ENCODE data around the gene OLFML2A.

The OLFML2A gene

DNA sequence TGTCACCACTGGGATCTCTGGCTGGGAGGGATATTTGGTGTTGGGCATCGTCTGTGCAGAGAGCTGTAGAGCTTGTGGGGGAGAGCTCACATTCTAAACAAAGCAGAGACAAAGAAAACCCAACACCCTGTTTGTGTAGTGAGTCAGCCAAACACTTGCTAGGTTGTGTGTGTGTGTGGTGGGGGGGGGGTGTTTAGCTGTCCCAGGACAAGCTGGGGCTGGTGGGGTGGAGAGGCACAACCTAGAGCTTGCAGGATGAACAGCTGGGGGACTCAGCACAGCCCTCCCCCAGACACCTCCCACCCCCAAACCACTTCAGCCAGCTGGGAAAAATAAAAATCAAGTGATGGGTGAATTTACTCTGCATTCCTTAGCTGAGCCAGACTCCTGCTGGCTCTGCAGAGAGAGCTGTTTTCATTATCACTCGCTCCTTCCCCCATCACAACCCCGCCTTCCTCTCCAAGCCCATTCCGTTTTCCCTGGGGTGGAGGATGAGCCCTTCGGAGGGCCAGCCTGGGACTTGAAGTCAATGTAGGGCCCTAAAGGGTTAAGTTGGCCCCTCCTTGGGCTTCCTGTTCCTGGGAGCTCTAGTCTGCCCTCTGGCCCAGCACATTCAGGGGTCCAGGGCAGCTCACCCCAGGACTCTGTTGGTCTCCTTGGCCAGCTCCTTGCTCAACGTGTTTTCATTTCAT, 2.6 kb downstream of the OLFML2A start:
- no peak for DNase-seq

DNA sequence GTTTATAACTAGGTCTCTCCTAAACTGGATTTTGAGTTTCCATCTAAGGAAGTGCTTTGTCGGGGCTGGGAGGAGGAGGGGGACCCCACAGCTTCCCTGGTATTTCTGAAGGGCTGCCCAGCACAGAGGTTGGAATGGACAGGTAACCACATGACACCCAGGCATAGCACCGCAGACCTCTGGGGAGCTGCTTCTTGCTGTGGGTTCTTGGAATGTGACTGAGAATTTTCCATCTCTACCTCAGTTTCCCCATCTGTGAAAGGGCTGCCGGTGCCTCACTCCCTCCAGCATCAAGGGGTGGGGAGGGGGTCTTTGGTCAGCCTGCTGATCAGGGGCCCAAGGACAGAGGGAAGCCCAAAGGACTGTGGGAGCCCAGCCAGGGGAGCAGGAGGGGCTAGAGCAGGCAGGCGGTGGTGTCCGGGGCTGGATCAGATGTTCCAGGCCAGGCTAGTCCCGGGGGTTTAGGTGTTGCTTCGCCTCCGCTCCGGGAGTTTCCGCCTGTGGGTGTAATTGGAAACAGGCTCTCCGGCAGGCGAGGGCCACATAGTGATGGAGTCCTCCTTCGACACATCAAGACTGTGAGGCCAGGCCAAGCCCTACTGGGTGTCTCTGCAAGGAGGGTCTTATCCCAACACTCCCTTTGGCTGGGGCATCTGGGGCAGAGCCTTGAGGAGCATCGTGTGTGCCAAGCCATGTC, 3.3 kb downstream of the OLFML2A start:
- no peak for DNase-seq

DNA sequence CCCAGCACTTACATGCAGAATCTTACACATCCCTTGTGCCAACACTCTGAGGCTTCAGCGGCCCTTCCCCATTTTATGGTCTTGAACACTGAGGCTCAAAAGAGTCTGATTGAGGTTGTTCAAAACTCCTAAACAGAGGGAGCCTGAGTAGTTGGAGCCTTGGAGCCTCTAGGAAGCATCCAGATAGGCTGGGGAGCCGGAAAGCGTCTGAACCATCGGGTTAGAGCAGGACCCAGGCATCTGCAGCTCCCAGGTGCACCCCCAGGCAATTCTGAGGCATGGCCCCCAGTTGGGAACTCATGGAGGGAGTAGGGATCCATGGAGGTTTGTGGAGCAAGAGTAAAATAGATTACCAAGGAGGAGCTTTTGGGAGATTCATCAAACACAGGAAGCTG, 3.8 kb downstream of the OLFML2A start:
- no peak for DNase-seq

DNA sequence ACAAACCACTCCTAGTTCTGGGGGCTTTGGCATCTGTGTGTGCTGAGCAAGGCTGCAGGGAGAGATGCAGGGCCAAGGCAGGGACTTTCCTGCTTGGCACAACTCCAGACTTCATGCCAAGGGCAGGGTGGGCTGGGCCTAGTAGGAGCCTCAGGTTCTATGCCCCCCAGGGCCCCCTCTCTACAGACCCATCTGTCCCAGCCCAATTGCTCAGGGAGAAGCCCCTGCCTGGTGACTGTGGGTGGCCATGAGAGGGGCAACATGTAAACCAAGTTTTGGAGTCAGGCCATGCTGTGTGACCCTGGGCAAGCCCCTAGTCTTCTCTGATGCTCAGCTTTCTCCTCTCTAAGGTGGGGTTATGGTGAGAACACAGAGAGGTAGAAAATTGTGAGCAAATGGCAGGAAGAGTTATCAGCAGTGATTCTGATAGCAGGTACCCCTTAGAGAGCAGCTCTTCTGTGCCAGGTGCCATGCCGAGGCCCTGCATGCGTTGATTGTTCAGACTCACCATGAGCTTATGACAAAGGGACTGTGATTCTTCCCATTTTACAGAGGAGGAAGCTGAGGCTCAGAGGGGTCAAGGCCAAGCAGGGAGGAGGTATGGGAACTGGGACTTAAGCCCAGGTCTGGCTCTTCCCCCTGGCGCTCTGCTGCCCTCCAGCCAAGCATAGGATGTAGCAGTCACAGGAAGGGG, 5.2 kb downstream of the OLFML2A start:
- DNase-seq: no peak

DNA sequence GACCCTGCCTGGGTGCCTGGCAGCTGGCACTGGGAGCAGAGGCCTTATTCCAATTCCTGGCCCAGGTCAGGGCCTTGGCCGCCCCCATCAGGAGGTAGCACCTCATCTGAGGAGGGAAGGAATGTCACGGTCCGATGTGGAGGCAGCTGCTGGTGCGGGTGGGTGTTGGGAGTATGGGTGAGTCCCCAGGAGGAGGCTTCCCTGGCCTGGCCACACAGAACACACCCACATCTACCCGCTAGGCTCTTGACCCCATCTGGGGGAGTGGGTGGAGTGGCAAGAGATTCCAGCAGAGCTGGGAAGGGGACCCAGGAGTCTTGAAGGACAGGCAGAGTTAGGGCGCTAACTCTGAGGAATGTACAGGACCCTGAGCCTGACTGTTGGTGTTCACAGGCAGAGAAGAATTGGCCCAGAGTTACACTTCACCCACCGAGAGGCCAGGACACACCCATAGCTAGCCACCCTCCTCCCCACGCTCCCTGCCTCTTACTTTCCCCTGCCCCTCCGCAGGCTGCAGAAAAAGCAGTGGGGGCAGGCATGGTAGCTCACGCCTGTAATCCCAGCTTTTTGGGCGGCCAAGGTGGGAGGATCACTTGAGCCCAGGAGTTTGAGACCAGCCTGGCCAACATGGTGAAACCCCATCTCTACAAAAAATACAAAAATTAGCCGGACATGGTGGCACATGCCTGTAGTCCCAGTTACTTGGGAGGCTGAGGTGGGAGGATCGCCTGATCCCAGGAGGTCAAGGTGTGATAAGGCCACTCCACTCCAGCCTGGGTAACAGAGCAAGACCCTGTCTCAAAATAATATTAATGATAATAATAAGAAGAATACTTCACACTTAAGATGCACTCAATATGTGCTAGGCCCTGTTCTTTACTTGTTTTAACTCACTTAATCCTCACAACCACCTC, 6.0 kb downstream of the OLFML2A start:
- no peak for DNase-seq

DNA sequence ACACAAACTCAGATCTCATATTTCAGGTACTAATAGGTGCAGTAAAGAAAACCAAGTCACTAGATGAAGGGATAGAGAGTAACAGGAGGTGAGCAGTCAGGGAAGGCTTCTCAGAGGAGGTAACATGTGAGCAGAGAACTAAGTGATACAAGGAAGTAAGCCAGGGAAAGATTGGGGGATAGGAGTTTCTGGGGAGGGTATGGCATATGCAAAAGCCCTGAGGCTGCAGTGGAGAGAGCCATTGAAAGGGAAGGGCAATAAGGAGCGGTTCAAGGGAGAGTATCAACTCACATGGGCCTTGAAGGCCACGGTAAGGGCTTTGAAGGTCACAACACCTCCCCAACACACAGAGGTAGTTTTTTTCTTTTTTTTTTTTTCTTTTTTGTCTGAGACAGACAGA, 6.9 kb downstream of the OLFML2A start:
- no peak for DNase-seq

DNA sequence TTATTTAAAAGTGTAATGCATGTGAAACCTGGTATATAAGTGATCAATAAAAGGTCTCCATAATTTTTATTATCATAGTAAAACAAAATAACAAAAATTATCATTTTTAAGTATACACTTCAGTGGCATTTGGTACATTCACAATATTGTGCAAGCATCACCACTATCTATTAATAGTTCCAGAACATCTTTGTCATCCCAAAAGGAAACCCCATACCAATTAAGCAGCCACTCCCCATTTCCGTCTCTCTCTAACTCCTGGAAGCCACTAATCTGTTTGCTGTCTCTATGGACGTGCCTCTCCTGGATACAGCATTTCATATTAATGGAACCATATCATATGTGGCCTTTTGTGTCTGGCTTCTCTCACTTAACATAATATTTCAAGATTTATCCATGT, 7.6 kb downstream of the OLFML2A start:
- no peak for DNase-seq

DNA sequence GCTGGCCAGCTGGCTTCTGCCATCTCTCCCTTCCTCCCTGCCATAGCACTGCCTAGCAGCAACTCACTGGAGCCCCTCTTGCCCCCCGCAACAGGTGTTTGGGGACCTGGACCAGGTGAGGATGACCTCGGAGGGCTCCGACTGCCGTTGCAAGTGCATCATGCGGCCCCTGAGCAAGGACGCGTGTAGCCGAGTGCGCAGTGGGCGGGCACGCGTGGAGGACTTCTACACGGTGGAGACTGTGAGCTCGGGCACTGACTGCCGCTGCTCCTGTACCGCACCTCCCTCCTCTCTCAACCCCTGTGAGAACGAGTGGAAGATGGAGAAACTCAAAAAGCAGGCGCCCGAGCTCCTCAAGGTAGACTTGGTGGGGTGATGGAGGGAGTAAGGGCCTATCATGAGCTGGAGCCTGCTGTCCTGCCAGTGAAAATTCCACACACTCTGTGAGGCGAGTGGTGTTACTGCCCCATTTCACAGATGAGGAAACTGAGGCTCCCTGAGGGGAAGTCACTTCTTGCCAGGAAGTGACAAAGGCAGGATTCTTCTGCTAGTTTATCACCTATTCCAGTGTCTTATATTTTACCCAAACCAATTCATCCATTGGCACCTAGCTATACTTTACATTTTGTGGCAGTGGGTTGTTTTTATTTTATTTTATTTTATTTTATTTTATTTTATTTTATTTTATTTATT, 10.1 kb downstream of the OLFML2A start:
- DNase-seq: no peak

DNA sequence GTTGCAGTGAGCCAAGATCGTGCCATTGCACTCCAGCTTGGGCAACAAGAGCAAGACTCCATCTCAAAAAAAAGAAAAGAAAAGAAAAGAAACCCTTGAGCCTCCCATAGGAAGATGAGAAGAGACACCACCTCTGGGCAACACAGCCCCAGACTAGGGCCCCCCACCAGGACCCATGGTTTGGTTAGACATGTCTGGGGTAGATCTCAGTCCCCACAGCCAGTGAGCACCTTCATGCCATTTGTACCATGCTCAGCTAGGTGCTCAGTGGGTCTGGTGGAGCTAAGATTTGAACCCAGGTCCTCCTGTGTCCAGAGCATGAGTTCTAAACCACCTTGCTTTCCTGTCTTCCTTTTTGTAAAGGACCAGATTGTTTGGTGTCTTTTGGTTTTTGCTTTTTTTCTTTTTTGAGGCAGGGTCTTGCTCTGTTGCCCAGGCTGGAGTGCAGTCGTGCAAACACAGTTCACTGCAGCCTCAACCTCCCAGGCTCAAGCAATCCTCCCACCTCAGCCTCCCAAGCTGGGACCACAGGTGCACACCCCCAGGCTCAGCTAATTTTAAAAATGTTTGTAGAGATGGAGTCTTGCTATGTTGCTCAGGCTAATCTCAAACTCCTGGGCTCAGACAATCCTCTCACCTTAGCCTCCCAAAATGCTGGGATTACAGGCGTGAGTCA, 11.7 kb downstream of the OLFML2A start:
- DNase-seq: no peak

DNA sequence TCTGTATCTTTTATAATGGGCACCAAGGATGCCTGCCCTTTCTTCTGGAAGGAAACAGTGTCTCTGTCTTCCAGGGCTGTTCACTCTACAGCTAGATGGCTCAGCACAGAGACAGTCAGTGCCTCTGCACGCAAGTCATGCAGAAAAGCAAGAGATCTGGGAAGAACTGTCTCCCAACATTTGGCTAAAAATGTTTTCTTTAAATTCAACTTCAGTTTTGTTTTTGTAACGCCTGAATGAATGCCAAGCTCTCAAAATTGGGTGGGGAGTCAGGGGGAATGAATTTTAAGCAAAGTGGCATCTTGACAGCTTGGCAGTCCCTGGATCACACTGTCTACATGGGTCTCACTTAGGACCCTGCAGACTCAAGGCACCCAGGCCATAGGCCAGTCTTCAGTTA, 12.6 kb downstream of the OLFML2A start:
- DNase-seq: no peak

DNA sequence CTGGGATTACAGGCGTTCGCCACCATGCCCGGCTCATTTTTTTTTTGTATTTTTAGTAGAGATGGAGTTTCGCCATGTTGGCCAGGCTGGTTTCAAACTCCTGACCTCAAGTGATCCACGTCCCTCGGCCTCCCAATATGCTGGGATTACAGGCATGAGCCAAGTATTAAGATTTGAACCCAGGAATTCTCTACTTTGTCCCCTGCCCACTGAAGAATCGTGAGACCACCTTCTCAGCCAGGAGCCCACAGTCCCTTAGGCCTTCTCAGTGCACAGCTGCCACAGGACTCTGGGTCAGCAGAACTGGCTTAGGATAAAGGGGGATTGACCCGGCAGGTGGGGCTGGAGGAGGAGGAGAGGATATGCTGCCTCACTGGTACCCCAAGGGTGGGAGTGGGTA, 13.4 kb downstream of the OLFML2A start:
- DNase-seq: no peak

DNA sequence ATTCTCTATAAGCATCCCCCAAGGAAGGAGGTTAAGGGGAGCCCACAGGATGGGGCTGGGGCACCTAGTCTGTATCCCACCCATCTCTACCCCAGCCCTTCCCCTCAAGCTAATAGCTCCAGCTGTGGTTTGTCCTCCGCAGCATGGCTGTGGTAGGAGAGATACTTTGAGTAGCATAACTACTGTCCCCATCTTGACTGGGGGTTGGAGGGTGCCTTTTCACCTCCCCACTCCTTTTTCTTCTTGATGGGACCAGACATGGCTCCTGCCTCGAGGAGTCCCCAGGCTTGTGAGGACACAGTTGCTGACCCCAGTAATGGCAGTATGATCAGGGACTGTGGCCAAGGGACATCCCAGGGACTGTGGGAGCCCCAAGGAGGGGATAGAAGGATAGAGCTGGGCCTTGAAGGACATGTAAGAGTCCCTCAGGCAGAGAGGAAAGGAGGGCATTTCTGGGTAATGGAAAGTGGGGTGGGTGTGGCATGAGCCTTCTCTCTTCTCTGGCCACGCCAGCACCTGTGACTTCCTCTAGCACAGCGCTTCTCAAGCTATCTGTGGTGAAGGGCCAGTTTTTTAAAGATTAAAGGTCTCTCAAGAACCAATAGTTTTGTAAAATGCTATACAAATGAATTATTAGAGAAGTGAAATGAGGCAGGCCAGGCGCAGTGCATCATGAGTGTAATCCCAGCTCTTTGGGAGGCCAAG, 14.0 kb downstream of the OLFML2A start:
- DNase-seq: no peak

DNA sequence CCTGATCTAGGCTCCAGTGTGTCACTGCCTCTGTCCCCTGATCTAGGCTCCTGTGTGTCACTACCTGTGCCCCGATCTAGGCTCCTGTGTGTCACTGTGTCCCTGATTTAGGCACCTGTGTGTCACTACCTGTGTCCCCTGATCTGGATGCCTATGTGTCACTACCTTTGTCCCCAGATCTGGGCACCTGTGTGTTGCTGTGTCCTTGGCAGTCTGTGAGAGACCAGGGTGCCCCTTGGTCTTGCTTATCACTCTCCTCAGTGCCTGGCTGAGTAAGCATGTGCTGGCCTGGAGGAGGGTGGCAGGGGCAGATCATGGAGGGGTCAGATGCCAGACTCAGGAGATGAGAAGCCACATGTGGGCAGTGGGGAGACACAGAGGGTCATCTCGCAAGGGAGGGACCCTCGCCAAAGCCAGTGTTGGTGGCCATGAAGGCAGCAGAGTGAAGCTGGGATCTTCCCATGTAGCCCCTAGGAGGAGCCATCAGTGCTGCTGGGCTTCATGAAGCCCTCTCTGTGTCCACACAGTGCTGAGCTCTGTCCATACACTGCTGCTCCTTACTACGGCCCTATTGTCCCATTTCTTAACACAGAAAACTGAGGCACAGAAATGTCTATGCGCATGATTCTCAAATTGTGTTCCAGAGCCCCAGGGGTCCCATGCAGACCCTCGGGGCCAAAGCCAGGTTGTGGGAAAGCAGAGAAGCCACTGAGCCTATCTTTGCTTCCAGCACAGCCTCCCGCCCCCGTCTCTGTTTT, 15.5 kb downstream of the OLFML2A start:
- DNase-seq: no peak

DNA sequence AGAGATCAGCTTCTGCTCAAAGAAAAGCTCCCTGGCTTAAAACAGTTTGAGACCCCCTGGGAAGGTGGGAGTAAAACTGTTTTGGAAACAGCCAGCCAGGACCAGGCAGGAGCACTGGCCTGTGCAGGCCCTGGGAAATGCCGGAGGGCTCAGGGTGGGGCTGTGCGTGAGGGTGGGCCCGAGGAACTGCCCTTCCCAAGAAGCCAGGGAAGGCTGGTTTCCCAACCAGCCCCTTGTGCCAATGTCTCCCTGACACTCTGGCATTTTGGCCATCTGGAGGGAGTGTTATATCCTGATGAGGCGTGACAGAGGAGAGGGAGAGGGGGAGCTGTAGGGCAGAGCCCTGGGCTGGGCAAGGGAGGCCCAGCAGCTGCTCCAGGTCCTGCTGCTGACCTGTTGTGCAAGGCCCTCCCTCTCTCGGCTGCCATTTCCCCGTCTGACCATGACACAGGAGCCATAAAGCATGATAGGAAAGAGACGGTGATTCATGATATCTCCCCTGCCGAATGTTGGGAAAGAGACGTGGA, 16.1 kb downstream of the OLFML2A start:
- DNase-seq: no peak

DNA sequence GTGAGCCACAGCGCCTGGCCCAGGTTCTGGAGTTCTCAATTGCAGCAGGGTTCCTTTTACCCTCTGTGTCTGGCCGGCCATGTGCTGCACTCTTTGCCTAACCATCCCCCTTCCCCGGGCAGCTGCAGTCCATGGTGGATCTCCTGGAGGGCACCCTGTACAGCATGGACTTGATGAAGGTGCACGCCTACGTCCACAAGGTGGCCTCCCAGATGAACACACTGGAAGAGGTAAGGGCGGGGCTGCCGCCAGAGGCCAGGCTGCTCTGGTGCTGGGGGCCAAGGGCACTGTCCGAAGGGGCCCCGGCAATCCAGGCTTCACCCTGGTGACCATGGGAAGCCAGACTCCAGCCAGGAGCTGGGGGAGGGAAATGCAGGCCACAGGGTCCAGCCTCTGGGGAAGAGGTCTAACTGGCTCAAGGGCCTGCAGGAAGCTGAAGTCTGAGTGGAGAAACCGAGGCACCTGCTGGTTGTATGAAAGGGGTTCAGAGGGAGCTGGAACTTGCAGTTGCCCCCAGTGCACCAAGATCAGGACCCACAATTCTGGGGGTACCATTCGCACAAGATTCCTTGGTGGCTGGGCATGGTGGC, 18.1 kb downstream of the OLFML2A start:
- peak; percentile 77 for DNase-seq

DNA sequence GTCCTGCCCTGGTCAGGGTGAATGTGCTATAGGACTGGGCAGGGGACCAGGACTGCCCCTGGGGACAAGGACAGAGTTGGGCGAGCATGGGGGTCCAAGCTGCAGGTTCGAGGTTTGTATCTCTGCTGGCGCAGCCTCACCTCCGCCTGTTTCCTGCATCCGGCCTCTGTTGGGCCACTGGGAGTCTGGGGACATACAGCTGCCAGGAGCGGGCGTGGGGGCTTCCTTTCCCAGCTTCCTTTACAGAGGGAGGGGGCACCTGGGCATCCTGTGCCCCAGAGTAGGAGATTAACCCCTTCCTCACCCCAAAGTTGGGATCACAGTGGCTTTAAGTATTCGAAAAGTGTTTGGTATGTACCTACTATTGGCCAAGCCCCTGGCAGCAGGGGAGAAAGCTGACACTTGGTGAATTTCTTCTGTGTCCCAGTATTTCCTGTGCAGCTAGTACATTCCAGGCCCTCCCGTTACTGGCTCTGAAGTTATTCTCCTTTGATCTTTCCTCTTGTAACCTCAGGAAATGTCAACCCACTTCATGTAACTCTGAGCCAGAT, 19.0 kb downstream of the OLFML2A start:
- DNase-seq: no peak

DNA sequence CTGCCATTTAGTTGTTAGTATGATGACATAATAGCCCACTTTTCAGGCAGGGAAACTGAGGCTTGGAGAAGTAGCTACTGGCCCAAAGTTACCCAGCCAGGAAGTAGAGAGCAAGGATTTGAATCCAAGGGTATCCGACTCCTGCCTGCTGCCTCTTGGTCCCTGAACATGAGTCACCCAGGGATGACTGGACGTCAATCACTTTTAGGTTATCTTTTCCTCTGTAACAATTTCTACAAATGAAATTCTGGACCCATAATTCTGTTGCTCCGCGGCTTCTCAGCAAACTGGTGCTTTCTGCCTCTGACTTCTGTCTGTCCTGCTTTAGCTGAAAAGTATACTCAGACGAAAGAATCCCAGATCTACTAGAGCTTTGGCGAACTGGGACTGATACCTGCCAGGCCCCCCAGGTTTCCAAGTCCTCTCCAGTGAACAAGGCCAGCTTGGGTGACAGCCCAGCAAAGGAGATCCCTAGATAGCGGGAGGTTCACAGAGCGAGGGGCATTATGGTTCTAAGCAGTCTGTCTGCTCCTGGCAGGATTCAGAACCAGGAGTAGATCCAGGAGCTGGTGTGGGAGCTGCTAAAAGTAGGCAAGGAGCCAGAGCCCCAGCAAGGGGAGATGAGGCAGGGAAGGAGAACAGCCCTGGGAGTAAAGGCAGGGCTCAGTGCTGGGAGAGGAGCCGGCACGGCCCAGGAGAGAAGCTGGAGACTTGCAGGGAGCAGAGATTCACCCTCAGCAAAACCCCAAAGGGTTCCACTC, 20.6 kb downstream of the OLFML2A start:
- no peak for DNase-seq

DNA sequence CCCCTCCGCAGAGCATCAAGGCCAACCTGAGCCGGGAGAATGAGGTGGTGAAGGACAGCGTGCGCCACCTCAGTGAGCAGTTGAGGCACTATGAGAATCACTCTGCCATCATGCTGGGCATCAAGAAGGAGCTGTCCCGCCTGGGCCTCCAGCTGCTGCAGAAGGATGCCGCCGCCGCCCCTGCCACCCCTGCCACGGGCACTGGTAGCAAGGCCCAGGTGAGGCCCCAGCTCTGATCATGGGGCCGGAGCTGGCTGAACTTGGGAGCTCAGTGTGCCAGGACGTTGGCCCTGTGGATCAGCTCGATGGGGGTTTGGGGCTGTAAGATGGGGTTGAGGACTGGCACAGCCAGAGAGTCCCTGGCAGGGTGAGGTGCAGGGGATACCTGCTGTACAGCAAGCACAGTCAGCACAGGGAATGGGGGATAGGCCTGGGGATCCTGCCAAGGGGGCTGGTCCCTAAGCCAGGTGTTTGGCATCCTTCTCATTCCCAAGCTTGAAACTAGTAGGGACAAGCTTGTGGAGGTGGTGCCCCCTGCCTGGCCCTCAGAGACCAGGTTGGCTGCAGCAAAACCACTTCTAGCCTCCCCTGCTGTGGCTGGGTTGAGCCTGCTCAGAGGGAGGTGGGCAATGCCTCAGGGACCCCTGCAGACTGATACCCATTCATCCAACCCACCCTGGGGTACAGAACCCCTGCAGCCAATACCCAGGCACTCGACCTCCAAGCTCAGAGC, 22.5 kb downstream of the OLFML2A start:
- DNase-seq: no peak

Measured in NCI-H146 (cell line).